Epidermal melanocyte (primary cell): ENCODE results near the gene CMSS1.

Source experiments
- DNase-seq: peaks from one replicate; pipeline ENCODE4 v3.0.0; 2011; ENCODE audit warnings: low spot score; ENCODE audit not compliant: insufficient read length

The CMSS1 gene

GRCh38 chr3:100171211-100171914 is 353.7 kb downstream of the CMSS1 start:
- no peak for DNase-seq

- DNase-seq, result no peak
Measured at GRCh38 chr3:100173961-100174360, 356.3 kb downstream of the CMSS1 start.

GRCh38 chr3:100175637-100176280 is 358.1 kb downstream of the CMSS1 start:
- no peak for DNase-seq

- no peak for DNase-seq
Measured at GRCh38 chr3:100179692-100180349, 362.2 kb downstream of the CMSS1 start.

- no peak for DNase-seq
Measured at GRCh38 chr3:100183608-100184125, 366.0 kb downstream of the CMSS1 start.

- no peak for DNase-seq
Measured at GRCh38 chr3:100184948-100185570, 367.4 kb downstream of the CMSS1 start.

GRCh38 chr3:100185847-100186246 is 368.2 kb downstream of the CMSS1 start:
- DNase-seq, result no peak

- no peak for DNase-seq
Measured at GRCh38 chr3:100189444-100189964, 371.8 kb downstream of the CMSS1 start.

GRCh38 chr3:100195375-100195774 is 377.7 kb downstream of the CMSS1 start:
- DNase-seq, result no peak

GRCh38 chr3:100197876-100198275 is 380.2 kb downstream of the CMSS1 start:
- DNase-seq, result no peak

GRCh38 chr3:100198579-100199269 is 381.1 kb downstream of the CMSS1 start:
- DNase-seq, result no peak

GRCh38 chr3:100205171-100205570 is 387.5 kb downstream of the CMSS1 start:
- DNase-seq, result no peak

- DNase-seq, result no peak
Measured at GRCh38 chr3:100206687-100207086, 389.0 kb downstream of the CMSS1 start.

GRCh38 chr3:100207886-100208285 is 390.2 kb downstream of the CMSS1 start:
- DNase-seq, result no peak

- no peak for DNase-seq
Measured at GRCh38 chr3:100209169-100209568, 391.5 kb downstream of the CMSS1 start.

- DNase-seq, result no peak
Measured at GRCh38 chr3:100209948-100210771, 392.5 kb downstream of the CMSS1 start.

- peak; percentile 55 for DNase-seq
Measured at GRCh38 chr3:100210772-100211135, 393.1 kb downstream of the CMSS1 start.

- DNase-seq, result no peak
Measured at GRCh38 chr3:100213891-100214573, 396.4 kb downstream of the CMSS1 start.

GRCh38 chr3:100214574-100214964 is 396.9 kb downstream of the CMSS1 start:
- DNase-seq, result no peak

GRCh38 chr3:100216713-100217112 is 399.1 kb downstream of the CMSS1 start:
- DNase-seq, result no peak
